ENCODE results near the gene SLC9A1. TPM values are rescaled to one million over a fixed set of nuclear protein-coding genes. Genes with fewer than 3 reads are reported as not detected.

Gene SLC9A1
- total RNA-seq, 2 donors from 2014 or later, result 63.6 to 99.6 TPM

DNA sequence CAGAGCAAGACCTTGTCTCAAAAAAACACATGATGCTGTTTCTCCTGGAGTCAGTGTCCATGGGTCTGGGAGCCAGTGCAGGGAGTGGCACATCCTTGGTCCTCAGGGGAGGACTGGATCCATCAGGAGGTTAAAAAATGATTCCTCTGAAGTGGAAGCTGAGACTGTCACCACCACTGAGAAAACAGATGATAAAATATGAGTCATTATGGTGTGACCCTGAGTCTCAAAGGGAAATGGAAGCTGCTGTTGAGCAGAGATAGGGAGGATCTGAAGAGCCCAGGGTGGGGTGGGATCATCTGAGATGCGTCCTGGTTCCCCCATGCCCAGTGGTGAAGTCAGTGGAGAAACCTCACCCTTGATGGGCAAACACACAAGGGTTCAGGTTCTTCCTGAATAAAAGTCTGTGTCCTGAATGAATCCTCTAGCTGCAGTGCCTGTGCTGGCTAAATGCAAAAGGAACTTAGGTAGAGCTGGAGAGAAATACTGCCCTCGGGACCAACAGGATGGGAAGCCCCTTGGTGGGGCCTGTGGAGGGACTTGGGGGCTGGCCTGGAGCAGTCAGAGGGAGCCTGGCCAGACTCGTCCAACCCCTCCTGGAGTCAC, 80.6 kb downstream of the SLC9A1 start:
- H3K4me1 ChIP-seq, result no peaks in the 10 kb centered on the region
- no peak overlapping the region for H3K9ac ChIP-seq (ENCODE audit: low read depth in 2 of 2, low read length in 2 of 2)
- no peak overlapping the region for H3K4me3 ChIP-seq
- no peak for DNase-seq
- H3K27ac ChIP-seq, result no peak overlapping the region
- no peaks in the 10 kb centered on the region for H3K36me3 ChIP-seq
- no peaks in the 10 kb centered on the region for H3K27me3 ChIP-seq
- intact Hi-C loops (cut with DNase I), result no loop called here
- TF ChIP-seq, protein P1, sequence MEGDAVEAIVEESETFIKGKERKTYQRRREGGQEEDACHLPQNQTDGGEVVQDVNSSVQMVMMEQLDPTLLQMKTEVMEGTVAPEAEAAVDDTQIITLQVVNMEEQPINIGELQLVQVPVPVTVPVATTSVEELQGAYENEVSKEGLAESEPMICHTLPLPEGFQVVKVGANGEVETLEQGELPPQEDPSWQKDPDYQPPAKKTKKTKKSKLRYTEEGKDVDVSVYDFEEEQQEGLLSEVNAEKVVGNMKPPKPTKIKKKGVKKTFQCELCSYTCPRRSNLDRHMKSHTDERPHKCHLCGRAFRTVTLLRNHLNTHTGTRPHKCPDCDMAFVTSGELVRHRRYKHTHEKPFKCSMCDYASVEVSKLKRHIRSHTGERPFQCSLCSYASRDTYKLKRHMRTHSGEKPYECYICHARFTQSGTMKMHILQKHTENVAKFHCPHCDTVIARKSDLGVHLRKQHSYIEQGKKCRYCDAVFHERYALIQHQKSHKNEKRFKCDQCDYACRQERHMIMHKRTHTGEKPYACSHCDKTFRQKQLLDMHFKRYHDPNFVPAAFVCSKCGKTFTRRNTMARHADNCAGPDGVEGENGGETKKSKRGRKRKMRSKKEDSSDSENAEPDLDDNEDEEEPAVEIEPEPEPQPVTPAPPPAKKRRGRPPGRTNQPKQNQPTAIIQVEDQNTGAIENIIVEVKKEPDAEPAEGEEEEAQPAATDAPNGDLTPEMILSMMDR (IDR thresholded peaks at IDR 0.05), result no peak
- H3K9me3 ChIP-seq, result no peaks in the 10 kb centered on the region

DNA sequence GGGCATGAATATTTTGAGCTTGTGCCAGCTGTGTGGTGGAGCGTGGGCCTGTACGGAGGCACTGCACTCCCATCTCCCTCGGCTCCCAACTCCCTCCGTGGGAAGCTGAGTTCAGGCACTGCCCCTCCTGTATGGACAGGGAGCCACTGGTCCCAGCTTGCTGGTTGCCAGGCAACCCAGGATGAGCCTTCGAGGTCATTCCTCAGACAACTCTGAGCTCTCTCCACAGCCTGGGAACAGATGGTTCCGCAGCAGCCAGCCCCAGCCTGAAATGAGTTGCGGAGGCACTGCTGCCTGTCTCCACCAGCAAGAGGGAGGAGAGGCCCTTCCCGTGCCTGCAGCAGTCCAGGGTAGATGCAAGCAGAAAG, 83.9 kb downstream of the SLC9A1 start:
- no peaks in the 10 kb centered on the region for H3K27me3 ChIP-seq
- no peak overlapping the region for H3K9ac ChIP-seq (ENCODE audit: low read depth in 2 of 2, low read length in 2 of 2)
- H3K36me3 ChIP-seq, result no peaks in the 10 kb centered on the region
- H3K27ac ChIP-seq, result no peak overlapping the region
- no peaks in the 10 kb centered on the region for H3K4me1 ChIP-seq
- intact Hi-C loops (cut with DNase I), result no loop called here
- no peaks in the 10 kb centered on the region for H3K9me3 ChIP-seq
- H3K4me3 ChIP-seq, result no peak overlapping the region
- DNase-seq, result no peak
- TF ChIP-seq, protein P1 (IDR thresholded peaks at IDR 0.05), result no peak

DNA sequence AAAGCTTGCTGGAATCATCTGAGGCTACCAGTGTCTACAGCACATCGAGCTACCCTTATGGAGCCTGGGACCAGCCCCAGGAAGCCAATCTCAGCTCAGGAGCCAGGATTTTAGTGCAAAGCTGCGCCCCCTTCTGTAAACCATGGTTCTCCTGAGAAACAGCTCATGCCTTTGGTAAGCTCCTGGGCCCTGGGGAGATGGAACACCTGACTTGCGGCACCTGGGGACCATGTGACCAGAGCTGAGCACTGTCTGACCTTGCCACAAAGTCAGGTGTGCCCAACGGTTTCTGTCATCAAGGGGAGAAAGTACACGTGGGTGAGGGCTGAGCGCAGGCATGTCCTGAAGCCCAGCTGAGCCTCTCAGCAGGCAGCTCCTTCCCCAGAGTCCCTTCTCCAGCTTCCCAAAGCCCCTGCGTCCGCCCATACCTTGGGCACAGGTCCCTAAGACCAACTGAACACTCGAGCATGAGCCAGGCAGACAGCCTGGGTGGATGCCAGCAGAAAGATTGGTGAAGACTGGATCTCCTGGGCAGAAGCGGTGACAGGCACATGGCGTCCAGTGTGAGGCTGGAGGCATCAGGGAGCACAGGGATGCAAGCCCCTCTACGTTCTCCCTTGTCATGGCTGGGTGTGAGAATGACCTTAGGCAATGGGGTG, 84.4 kb downstream of the SLC9A1 start:
- Histone ChIP-seq H3K27me3 (no peaks in the 10 kb centered on the region), H3K4me1 (no peaks in the 10 kb centered on the region), H3K9ac (ENCODE audit: low read depth in 2 of 2, low read length in 2 of 2) (no peak overlapping the region), H3K27ac (no peak overlapping the region), H3K9me3 (no peaks in the 10 kb centered on the region), H3K36me3 (no peaks in the 10 kb centered on the region), H3K4me3 (no peak overlapping the region)
- no peak for DNase-seq
- intact Hi-C loops (cut with DNase I), result no loop called here
- TF ChIP-seq, protein P1 (IDR thresholded peaks at IDR 0.05), result no peak

DNA sequence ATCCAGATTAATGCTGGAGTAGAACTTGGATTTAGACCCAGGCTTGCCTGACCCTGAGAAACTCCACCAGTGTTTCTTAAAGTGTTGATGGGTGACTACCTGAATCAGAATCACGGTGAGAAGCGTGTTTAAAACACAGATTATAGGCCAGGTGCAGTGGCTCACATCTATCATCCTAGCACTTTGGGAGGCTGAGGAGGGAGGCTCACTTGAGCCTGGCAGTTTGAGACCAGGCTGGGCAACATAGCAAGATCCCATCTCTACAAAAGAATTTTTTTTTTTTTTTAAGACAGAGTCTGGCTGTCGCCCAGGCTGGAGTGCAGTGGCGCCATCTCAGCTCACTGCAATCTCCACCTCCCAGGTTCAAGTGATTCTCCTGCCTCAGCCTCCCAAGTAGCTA, 86.0 kb downstream of the SLC9A1 start:
- Histone ChIP-seq H3K4me1 (no peaks in the 10 kb centered on the region), H3K27me3 (no peaks in the 10 kb centered on the region), H3K36me3 (no peaks in the 10 kb centered on the region), H3K9me3 (no peaks in the 10 kb centered on the region), H3K27ac (no peak overlapping the region), H3K9ac (ENCODE audit: low read depth in 2 of 2, low read length in 2 of 2) (no peak overlapping the region), H3K4me3 (no peak overlapping the region)
- no peak for DNase-seq
- TF ChIP-seq, protein P1 (IDR thresholded peaks at IDR 0.05), result no peak
- intact Hi-C loops (cut with DNase I), result no loop called here

GRCh38 chr1:27065999-27066630, 88.8 kb downstream of the SLC9A1 start:
- Histone ChIP-seq H3K4me1 (no peaks in the 10 kb centered on the region), H3K4me3 (no peak overlapping the region), H3K36me3 (no peaks in the 10 kb centered on the region), H3K27me3 (no peaks in the 10 kb centered on the region), H3K9me3 (no peaks in the 10 kb centered on the region), H3K27ac (no peak overlapping the region), H3K9ac (ENCODE audit: low read depth in 2 of 2, low read length in 2 of 2) (no peak overlapping the region)
- intact Hi-C loops (cut with DNase I), result no loop called here
- TF ChIP-seq, protein P1 (IDR thresholded peaks at IDR 0.05), result no peak
- DNase-seq, result no peak

Data from colonic mucosa (tissue), 4 donors.